ENCODE measurements around the gene M1AP.

Gene M1AP

DNA sequence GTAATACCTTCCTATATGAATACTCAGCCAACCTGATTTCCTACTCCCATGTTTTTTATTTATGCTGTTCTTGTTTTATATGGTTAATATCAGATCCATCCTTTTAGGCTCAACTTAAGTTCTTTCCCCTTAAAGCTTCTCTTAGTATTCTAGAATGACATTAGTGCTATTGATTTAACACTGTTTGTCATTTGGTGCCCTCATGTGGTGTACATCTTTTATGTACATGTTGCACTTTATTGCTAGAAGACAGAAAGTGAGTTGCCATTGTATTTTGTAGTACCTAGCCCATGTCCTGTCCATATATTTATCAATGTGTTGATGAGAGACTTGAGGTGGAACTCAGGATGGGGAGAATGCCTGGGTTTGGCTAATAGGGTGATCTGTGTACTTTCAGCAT, 115.9 kb downstream of the M1AP start:
- DNase-seq (ENCODE audit: low spot score) = no peak
- H3K27ac ChIP-seq = no peak overlapping the region

DNA sequence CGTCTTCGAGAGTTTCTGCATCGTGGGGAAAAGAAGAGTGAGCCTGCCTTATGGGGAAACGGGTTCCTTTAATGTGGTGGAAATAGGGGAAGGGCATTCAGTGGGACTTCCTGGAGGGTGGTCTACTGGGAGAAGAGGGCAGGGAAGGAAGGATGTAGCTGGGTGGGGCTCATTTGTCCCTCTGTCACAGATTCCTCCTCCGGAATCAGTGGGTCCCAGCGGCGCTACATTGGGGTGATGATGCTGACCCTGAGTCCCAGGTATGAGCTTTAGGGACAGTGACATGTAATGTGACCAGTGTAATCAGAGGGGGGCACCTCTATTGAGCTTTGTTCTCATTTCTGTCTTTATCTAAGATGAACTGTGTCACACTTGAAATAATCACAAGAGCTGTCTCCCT, 116.5 kb downstream of the M1AP start:
- DNase-seq (ENCODE audit: low spot score) = no peak
- peak overlapping the region in 1 of 2 donors; percentile 24 for H3K27ac ChIP-seq
- no peak overlapping the region for H3K4me3 ChIP-seq
- TF ChIP-seq, protein P1, sequence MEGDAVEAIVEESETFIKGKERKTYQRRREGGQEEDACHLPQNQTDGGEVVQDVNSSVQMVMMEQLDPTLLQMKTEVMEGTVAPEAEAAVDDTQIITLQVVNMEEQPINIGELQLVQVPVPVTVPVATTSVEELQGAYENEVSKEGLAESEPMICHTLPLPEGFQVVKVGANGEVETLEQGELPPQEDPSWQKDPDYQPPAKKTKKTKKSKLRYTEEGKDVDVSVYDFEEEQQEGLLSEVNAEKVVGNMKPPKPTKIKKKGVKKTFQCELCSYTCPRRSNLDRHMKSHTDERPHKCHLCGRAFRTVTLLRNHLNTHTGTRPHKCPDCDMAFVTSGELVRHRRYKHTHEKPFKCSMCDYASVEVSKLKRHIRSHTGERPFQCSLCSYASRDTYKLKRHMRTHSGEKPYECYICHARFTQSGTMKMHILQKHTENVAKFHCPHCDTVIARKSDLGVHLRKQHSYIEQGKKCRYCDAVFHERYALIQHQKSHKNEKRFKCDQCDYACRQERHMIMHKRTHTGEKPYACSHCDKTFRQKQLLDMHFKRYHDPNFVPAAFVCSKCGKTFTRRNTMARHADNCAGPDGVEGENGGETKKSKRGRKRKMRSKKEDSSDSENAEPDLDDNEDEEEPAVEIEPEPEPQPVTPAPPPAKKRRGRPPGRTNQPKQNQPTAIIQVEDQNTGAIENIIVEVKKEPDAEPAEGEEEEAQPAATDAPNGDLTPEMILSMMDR (IDR thresholded peaks at IDR 0.05) = no peak

More for the DNA sequence above, 115.9 kb downstream of the M1AP start:
- TF ChIP-seq, protein P1 (IDR thresholded peaks at IDR 0.05) = no peak
- no peak overlapping the region for H3K4me3 ChIP-seq

DNA sequence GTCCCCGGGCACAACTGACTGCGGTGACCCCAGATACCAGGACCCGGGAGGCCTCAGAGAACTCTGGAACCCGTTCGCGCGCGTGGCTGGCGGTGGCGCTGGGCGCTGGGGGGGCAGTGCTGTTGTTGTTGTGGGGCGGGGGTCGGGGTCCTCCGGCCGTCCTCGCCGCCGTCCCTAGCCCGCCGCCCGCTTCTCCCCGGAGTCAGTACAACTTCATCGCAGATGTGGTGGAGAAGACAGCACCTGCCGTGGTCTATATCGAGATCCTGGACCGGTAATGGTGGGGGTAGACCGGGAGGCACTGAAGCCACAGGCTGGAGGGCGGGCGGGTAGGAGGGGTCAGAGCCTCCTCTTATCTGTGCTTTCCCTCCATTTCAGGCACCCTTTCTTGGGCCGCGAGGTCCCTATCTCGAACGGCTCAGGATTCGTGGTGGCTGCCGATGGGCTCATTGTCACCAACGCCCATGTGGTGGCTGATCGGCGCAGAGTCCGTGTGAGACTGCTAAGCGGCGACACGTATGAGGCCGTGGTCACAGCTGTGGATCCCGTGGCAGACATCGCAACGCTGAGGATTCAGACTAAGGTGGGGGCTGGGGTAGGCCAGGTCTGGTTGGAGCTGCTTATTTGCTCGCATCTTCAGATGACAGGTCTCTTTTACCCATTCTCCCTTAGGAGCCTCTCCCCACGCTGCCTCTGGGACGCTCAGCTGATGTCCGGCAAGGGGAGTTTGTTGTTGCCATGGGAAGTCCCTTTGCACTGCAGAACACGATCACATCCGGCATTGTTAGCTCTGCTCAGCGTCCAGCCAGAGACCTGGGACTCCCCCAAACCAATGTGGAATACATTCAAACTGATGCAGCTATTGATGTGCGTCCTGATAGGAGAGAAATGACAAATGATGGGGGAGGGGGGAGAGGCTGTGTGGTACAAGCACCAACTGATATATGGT, 117.6 kb downstream of the M1AP start:
- peak overlapping the region; percentile 94 for H3K4me3 ChIP-seq
- no peak for DNase-seq (ENCODE audit: low spot score)
- peak overlapping the region; percentile 83 to 92 for H3K27ac ChIP-seq
- TF ChIP-seq, protein P1 (IDR thresholded peaks at IDR 0.05) = no peak

DNA sequence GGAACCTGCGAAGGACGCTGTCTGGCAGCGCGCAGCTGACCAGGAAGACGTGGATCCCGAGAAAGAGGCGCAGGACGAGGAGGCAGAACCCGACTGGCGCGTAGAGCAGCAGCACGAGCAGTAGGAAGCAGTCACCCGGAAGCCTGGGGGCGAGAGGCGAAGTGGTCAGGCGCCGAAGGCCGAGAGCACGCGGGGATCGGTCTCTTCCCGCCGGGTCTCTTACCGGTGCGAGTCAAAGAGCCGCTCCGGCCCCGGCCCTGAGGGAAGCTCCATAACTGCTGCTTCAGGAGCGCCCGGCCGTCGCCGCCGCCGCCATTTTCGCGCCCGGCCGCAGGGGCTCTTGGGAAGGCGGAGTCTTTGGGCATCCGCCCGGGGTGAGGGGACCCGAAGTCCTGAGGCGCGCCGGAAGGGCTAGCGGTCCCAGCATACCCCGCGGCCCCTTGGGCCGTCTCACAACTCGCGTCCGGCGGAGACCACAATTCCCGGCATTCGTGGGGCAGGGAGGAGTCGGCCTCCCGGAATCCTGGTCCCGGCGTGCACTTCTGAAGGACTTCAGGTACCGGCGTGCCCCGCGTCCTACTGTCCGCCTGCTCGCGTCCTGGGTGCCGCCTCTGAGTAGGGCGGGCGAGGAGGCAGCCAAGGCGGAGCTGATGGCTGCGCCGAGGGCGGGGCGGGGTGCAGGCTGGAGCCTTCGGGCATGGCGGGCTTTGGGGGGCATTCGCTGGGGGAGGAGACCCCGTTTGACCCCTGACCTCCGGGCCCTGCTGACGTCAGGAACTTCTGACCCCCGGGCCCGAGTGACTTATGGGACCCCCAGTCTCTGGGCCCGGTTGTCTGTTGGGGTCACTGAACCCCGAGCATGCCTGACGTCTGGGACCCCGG, 118.5 kb downstream of the M1AP start, which contains the start of the genes AUP1 and HTRA2:
Gene AUP1, minus strand, starts transcription at position 350 of the 882 bp plus-strand sequence. Its CDS starts 77 bp downstream, at position 273.
Gene HTRA2, plus strand, starts transcription at position 577 of the 882 bp plus-strand sequence. Its CDS starts 74 bp downstream, at position 651.
- peak within 1 kb of the TSS; percentile 94 for H3K4me3 ChIP-seq
- DNase-seq (ENCODE audit: low spot score) = peak; percentile 100
- TF ChIP-seq, protein P1 (IDR thresholded peaks at IDR 0.05) = no peak
- peak within 1 kb of the TSS; percentile 83 to 92 for H3K27ac ChIP-seq

DNA sequence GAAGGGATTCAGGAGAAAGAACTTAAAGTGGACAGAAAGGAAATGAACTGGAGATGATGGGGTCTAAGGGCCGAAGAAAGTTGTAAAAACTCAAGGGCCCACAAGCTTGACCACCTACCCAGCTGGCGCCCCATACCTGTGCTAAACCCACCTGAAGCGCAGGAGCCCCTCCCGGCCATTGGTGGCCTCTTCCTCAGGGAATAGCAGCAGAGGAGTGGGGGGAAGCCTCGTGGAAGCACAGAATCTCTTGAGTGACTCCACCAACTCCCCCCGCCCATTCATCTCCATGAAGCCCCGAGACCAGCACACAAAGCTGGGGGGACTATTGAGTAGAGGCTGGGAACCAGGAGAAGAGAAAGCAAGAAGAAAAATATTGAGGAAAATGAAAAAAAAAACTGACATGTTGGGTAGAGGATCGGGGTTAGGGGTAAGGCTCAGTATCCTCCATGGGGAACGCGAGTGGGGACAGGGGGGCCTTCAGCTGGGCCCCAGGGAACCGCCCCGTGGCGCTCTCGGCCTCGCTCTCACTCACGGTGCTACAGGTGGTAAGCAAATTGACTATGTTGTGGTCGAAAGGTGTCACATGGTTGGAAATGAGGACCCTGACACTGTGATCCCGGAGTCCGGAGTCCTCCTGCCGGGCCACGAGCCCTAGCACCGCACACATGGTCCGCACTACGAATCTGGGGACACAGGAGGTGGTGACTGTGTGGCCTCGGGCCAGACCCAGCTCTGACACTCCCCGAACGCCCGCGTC, 119.4 kb downstream of the M1AP start:
- DNase-seq (ENCODE audit: low spot score) = no peak
- Histone ChIP-seq H3K27ac (peak overlapping the region; percentile 76 to 92), H3K4me3 (peak overlapping the region; percentile 94)
- TF ChIP-seq, protein P1 (IDR thresholded peaks at IDR 0.05) = no peak

DNA sequence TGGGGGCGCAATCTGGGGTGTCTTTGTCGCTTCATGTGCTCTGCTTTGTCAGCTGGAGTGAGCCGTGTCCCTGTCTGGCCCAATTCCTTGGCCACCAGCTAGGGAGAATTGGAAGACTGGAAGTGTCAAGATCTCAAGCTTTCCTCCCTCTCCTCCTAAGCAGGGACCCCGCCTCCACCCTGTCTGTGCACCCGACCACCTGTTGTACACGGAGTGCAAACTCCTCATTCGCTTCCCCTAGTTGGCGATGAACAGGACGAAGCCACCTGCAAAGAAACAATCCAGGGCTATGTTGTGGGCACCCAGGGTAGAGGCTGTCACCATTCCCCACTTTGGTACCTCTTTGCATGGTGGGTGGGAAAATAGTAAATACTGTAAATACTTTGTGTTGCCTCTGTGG, 120.4 kb downstream of the M1AP start:
- Histone ChIP-seq H3K4me3 (no peak overlapping the region), H3K27ac (no peak overlapping the region)
- no peak for DNase-seq (ENCODE audit: low spot score)
- TF ChIP-seq, protein P1 (IDR thresholded peaks at IDR 0.05) = no peak

All from coronary artery (tissue), 2 donors.